Left lung (tissue), 10 donors: ENCODE data around the gene RHOG. TPM values are rescaled to one million over a fixed set of nuclear protein-coding genes. Genes with fewer than 3 reads are reported as not detected.

Experiments used
- ATAC-seq: fragments of 200-7000 bp; cut with Tn5 transposase; one replicate; pipeline ENCODE4 v1.9.1; 2020; ENCODE audit warnings: moderate library complexity
- DNase-seq, 4 donors: peaks; one replicate each; pipeline ENCODE4 v3.0.0-alpha.2; 2013 to 2020
- H3K27ac ChIP-seq, 2 donors: fragments of 200-600 bp; sonication (generic) in 1 of 2; one replicate each; pipeline versions ENCODE4 v1.5.0 to v1.8.0; 2020 to 2021
- H3K27me3 ChIP-seq, 2 donors: fragments of 200-600 bp; sonication (generic) in 1 of 2; one replicate each; pipeline versions ENCODE4 v1.5.0 to v1.8.0; 2020 to 2021
- H3K36me3 ChIP-seq, 2 donors: fragments of 200-600 bp; sonication (generic) in 1 of 2; one replicate each; pipeline versions ENCODE4 v1.5.0 to v1.8.0; 2020 to 2021
- H3K4me1 ChIP-seq, 2 donors: fragments of 200-600 bp; one replicate each; pipeline ENCODE4 v1.8.0; 2021
- H3K4me3 ChIP-seq, 2 donors: fragments of 200-600 bp; sonication (generic) in 1 of 2; one replicate each; pipeline versions ENCODE4 v1.5.0 to v1.8.0; 2020 to 2021; ENCODE audit warnings: mild to moderate bottlenecking in 1 of 2
- H3K9me3 ChIP-seq, 2 donors: fragments of 200-600 bp; sonication (generic) in 1 of 2; one replicate each; pipeline versions ENCODE4 v1.5.0 to v1.8.0; 2020 to 2021
- CTCF ChIP-seq, 2 donors: fragments of 200-600 bp; sonication (generic) in 1 of 2; IDR thresholded peaks; one replicate each; pipeline versions ENCODE4 v1.5.0 to v1.8.0; 2021; ENCODE audit warnings: antibody characterized with exemption in 2 of 2
- intact Hi-C, 2 donors: fragments of 100-400 bp; cut with DNase I; formaldehyde crosslinking; loops; one replicate each; pipeline versions ENCODE4 v1.11.2 to v1.14.2; 2022
- polyA plus RNA-seq, 6 donors: library from polyadenylated mRNA; unstranded; fragments of 120-200 nt; gene quantifications; one replicate each; pipeline ENCODE4 v1.2.1, GENCODE V29; 2013; ENCODE audit not compliant: insufficient read length in 6 of 6
- total RNA-seq, 2 donors: library from RNA; stranded (reverse); fragmentation: NEBNext Ultra II Directional; extraction: Animal tissue kit (Norgen Biotek cat#: 25700); gene quantifications; one replicate each; pipeline ENCODE4 v1.2.1, GENCODE V29; 2021
- donor health status: DM: no; HTN: yes; CAD: no.
- donor health status: DM: no; HTN: no; CAD: no.

Gene RHOG
- total and polyA plus RNA-seq, 8 donors = 22.0 to 109 (median 29.4) TPM

- TF ChIP-seq CTCF (IDR thresholded peaks at IDR 0.05) = no peak
- DNase-seq (peak in 2 of 4 donors; percentile 54 to 78), ATAC-seq (peak; percentile 23)
- H3K9me3 ChIP-seq = no peaks in the 10 kb centered on the region
- H3K4me3 ChIP-seq = peak overlapping the region; percentile 88 to 93
- peaks cover 35 to 55% of the 10 kb centered on the region in 2 donors for H3K4me1 ChIP-seq
- H3K27me3 ChIP-seq = no peaks in the 10 kb centered on the region
- intact Hi-C loops = no loop called here
- H3K36me3 ChIP-seq = no peaks in the 10 kb centered on the region
- peak overlapping the region; percentile 97 to 99 for H3K27ac ChIP-seq
Observed at GRCh38 chr11:3840004-3840869, 522 bp downstream of the RHOG start.

- Histone ChIP-seq H3K4me1 (peaks cover 39 to 72% of the 10 kb centered on the region in 2 donors), H3K9me3 (no peaks in the 10 kb centered on the region), H3K27me3 (no peaks in the 10 kb centered on the region), H3K36me3 (peaks cover 0 to 12% of the 10 kb centered on the region in 2 donors), H3K4me3 (peak overlapping the region in 1 of 2 donors; percentile 88), H3K27ac (peak overlapping the region; percentile 48 to 99)
- no peak for TF ChIP-seq CTCF (IDR thresholded peaks at IDR 0.05)
- intact Hi-C loops = no loop called here
- DNase-seq (no peak), ATAC-seq (no peak)
Observed at GRCh38 chr11:3838504-3838903, 2.3 kb downstream of the RHOG start.

DNA sequence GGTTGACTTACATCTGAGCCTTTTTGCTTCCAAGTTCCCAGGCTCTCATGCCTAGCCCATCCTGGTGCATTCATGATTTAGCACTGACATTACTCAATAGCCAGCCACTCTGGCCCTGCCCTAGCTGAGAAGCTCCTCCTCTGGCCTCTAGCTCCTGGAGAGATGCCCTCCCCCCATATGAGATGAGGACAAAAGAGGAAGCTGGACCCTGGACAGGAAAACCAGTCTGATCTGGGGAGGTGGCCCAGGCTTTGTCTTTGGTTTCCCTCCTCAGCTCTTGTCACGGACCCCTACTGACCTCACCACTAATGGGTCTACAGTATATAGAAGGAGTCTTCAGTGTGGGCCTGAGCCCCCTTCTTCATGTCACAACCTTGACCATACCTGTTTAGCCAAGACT, 3.0 kb downstream of the RHOG start:
- no peak for TF ChIP-seq CTCF (IDR thresholded peaks at IDR 0.05)
- Histone ChIP-seq H3K27me3 (no peaks in the 10 kb centered on the region), H3K27ac (peak overlapping the region; percentile 48 to 99), H3K9me3 (no peaks in the 10 kb centered on the region), H3K4me3 (peak overlapping the region in 1 of 2 donors; percentile 88), H3K36me3 (peaks cover 0 to 19% of the 10 kb centered on the region in 2 donors), H3K4me1 (peaks cover 39 to 79% of the 10 kb centered on the region in 2 donors)
- peak; percentile 8 for ATAC-seq
- intact Hi-C loops = no loop called here
- peak in 2 of 4 donors; percentile 75 to 78 for DNase-seq

DNA sequence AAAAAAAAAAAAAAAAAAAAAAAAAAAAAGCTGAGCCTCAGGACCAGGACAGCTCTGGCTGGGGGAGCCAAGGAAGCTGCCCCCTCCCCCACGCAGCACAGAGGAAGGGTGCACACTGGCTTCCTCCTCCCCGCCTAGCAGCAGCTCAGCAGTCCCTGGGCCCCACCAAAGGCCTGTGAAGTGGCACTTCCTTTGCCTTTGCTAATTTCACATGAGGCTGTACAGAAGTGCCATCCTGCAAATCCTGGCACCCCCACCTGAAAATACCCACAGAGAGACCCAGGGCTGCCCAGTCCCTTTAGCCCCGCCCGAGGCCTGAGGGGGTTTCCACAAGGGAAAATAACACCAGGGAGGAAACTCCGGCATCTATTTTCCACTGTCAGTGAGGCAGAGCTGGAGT, 3.9 kb downstream of the RHOG start:
- Histone ChIP-seq H3K27me3 (no peaks in the 10 kb centered on the region), H3K9me3 (no peaks in the 10 kb centered on the region), H3K4me3 (peak overlapping the region in 1 of 2 donors; percentile 88), H3K4me1 (peaks cover 40 to 84% of the 10 kb centered on the region in 2 donors), H3K27ac (peak overlapping the region; percentile 48 to 99), H3K36me3 (peaks cover 0 to 19% of the 10 kb centered on the region in 2 donors)
- ATAC-seq (no peak), DNase-seq (peak in 2 of 4 donors; percentile 79 to 89)
- TF ChIP-seq CTCF (IDR thresholded peaks at IDR 0.05) = no peak
- intact Hi-C loops = no loop called here

GRCh38 chr11:3835751-3836150, 5.0 kb downstream of the RHOG start:
- Histone ChIP-seq H3K27ac (peak overlapping the region; percentile 26 to 99), H3K4me1 (peaks cover 44 to 91% of the 10 kb centered on the region in 2 donors), H3K9me3 (no peaks in the 10 kb centered on the region), H3K36me3 (peaks cover 0 to 27% of the 10 kb centered on the region in 2 donors), H3K27me3 (no peaks in the 10 kb centered on the region), H3K4me3 (peak overlapping the region in 1 of 2 donors; percentile 88)
- DNase-seq (peak in 1 of 4 donors; percentile 68), ATAC-seq (peak; percentile 8)
- intact Hi-C loops = no loop called here
- no peak for TF ChIP-seq CTCF (IDR thresholded peaks at IDR 0.05)
